HCT116 (cell line): ENCODE measurements around the gene AP5Z1. TPM values are rescaled to one million over a fixed set of nuclear protein-coding genes. Genes with fewer than 3 reads are reported as not detected.

Experiments used
- ATAC-seq: fragments of 200-7000 bp; cut with Tn5 transposase; 2 replicates; pipeline ENCODE4 v1.9.1; 2020; ENCODE audit warnings: mild to moderate bottlenecking, moderate library complexity
- BruUV-seq: library from RNA; stranded (reverse); fragments of 400-500 nt; replicated peaks from 2 replicates; lab custom pipeline; 2021; lab: Mats Ljungman, UMichigan
- CTCF ChIA-PET: fragments of 300-600 bp; sonication (Branson Sonifier 250); formaldehyde crosslinking; loops from one replicate; lab custom pipeline; 2021; ENCODE audit warnings: antibody characterized with exemption; lab: Charles Lee
- POLR2A ChIA-PET: fragments of 300-600, 350-600 bp; sonication (Branson Sonifier 250); formaldehyde crosslinking; loops from one replicate; lab custom pipeline; 2021; ENCODE audit warnings: antibody characterized with exemption; lab: Charles Lee
- RAD21 ChIA-PET, 2 experiments: fragments of 300-600 bp; sonication (Branson Sonifier 250); formaldehyde crosslinking; loops; one replicate each; lab custom pipeline; 2023; ENCODE audit warnings: low total read pairs in 2 of 2; ENCODE audit not compliant: uncharacterized antibody in 2 of 2, unreplicated experiment in 2 of 2, low non-redundant PET in 1 of 2; lab: Charles Lee
- DNase-seq: peaks from one replicate; pipeline ENCODE4 v3.0.0-alpha.2; 2010; ENCODE audit warnings: low read depth, low spot score
- H2AFZ ChIP-seq: fragments of 200-600 bp; shearing (Covaris generic), sonication (generic); 2 replicates; pipeline ENCODE4 v1.6.1; 2017; ENCODE audit warnings: low read depth, mixed run types, mixed read lengths, antibody characterized with exemption, low read length; ENCODE audit not compliant: poor library complexity, severe bottlenecking
- H3K27ac ChIP-seq: 2 replicates; pipeline ENCODE4 v1.5.1; 2012; ENCODE audit warnings: low read depth, low read length
- H3K27me3 ChIP-seq: fragments of 200-600 bp; sonication (generic); 2 replicates; pipeline ENCODE4 v1.6.1; 2016; ENCODE audit warnings: mixed run types, low read length, mixed read lengths; ENCODE audit not compliant: insufficient read depth
- H3K36me3 ChIP-seq, 2 experiments: fragments of 200-500 bp in 1 of 2; fragments of 200-600 bp in 1 of 2; sonication (Bioruptor generic) in 1 of 2; sonication (generic) in 1 of 2; 2 replicates each; pipeline versions ENCODE4 v1.5.1 to v1.6.1; 2014 to 2016; ENCODE audit warnings: low read length in 2 of 2, inconsistent platforms in 1 of 2, mixed read lengths in 1 of 2, mixed run types in 1 of 2; ENCODE audit not compliant: insufficient read depth in 2 of 2, control insufficient read depth in 1 of 2
- H3K4me1 ChIP-seq, 2 experiments: fragments of 200-600 bp in 1 of 2; sonication (generic) in 1 of 2; 2 replicates each; pipeline versions ENCODE4 v1.5.1 to v1.6.1; 2012 to 2017; ENCODE audit warnings: low read length in 2 of 2, inconsistent platforms in 1 of 2, mild to moderate bottlenecking in 1 of 2, mixed read lengths in 1 of 2, mixed run types in 1 of 2, moderate library complexity in 1 of 2; ENCODE audit not compliant: insufficient read depth in 2 of 2, control insufficient read depth in 1 of 2
- H3K4me2 ChIP-seq: fragments of 200-600 bp; sonication (generic); 2 replicates; pipeline ENCODE4 v1.6.1; 2017; ENCODE audit warnings: mixed run types, low read length, mixed read lengths
- H3K4me3 ChIP-seq, 2 experiments: fragments of 200-600 bp in 1 of 2; sonication (generic) in 1 of 2; replicated peaks in 1 of 2; 2 replicates each; pipeline ENCODE4 v1.5.1; 2011 to 2016; ENCODE audit warnings: low read length in 2 of 2, control low read depth in 1 of 2, low read depth in 1 of 2, mild to moderate bottlenecking in 1 of 2, mixed read lengths in 1 of 2, mixed run types in 1 of 2
- H3K79me2 ChIP-seq: fragments of 200-600 bp; sonication (generic); 2 replicates; pipeline ENCODE4 v1.6.1; 2017; ENCODE audit warnings: mild to moderate bottlenecking, mixed run types, low read length, moderate library complexity, mixed read lengths; ENCODE audit not compliant: insufficient read depth
- H3K9ac ChIP-seq: fragments of 200-600 bp; sonication (generic); 2 replicates; pipeline ENCODE4 v1.6.1; 2016; ENCODE audit warnings: low read length, mixed read lengths
- H3K9me2 ChIP-seq: fragments of 200-600 bp; sonication (generic), shearing (Covaris generic); 2 replicates; pipeline ENCODE4 v1.6.1; 2017; ENCODE audit warnings: mixed run types, mild to moderate bottlenecking, moderate library complexity; ENCODE audit not compliant: insufficient read depth
- H3K9me3 ChIP-seq, 2 experiments: fragments of 200-500 bp in 1 of 2; fragments of 200-600 bp in 1 of 2; sonication (Bioruptor generic) in 1 of 2; sonication (generic) in 1 of 2; 2 replicates each; pipeline ENCODE4 v1.6.1; 2014 to 2017; ENCODE audit warnings: low read length in 2 of 2, mixed read lengths in 2 of 2, inconsistent platforms in 1 of 2, low read depth in 1 of 2, mild to moderate bottlenecking in 1 of 2, mixed run types in 1 of 2, moderate library complexity in 1 of 2; ENCODE audit not compliant: control insufficient read depth in 1 of 2, insufficient read depth in 1 of 2
- H4K20me1 ChIP-seq: fragments of 200-600 bp; sonication (generic), shearing (Covaris generic); 2 replicates; pipeline ENCODE4 v1.6.1; 2017; ENCODE audit warnings: mixed run types, mild to moderate bottlenecking, moderate library complexity; ENCODE audit not compliant: insufficient read depth
- CEBPB ChIP-seq: IDR thresholded peaks from 2 replicates; pipeline ENCODE4 v1.6.1; 2012; ENCODE audit warnings: low read depth
- EGR1 ChIP-seq: IDR thresholded peaks from 2 replicates; pipeline ENCODE4 v1.6.1; 2012; ENCODE audit warnings: low read depth
- ELF1 ChIP-seq: IDR thresholded peaks from 2 replicates; pipeline ENCODE4 v1.6.1; 2012; ENCODE audit warnings: low read depth, borderline replicate concordance
- EZH2 ChIP-seq: fragments of 200-600 bp; sonication (generic); IDR thresholded peaks from 2 replicates; pipeline ENCODE4 v1.6.1; 2017; ENCODE audit warnings: antibody characterized with exemption, mixed run types
- FOSL1 ChIP-seq: IDR thresholded peaks from 2 replicates; pipeline ENCODE4 v1.6.1; 2012; ENCODE audit warnings: low read depth
- MAX ChIP-seq: IDR thresholded peaks from 2 replicates; pipeline ENCODE4 v1.6.1; 2012
- POLR2A ChIP-seq: IDR thresholded peaks from 2 replicates; pipeline ENCODE4 v1.7.0; 2011; ENCODE audit warnings: borderline replicate concordance; ENCODE audit not compliant: insufficient read depth, insufficient read length; ENCODE audit errors: extremely low read depth
- POLR2AphosphoS5 ChIP-seq: IDR thresholded peaks from 2 replicates; pipeline ENCODE4 v1.6.1; 2011; ENCODE audit warnings: mild to moderate bottlenecking, low read depth, low read length, moderate library complexity
- REST ChIP-seq: IDR thresholded peaks from 2 replicates; pipeline ENCODE4 v1.6.1; 2012; ENCODE audit warnings: low read depth
- SIN3A ChIP-seq: IDR thresholded peaks from 2 replicates; pipeline ENCODE4 v1.6.1; 2012; ENCODE audit warnings: low read depth
- SP1 ChIP-seq: IDR thresholded peaks from 2 replicates; pipeline ENCODE4 v1.6.1; 2012; ENCODE audit warnings: low read depth
- ZBTB33 ChIP-seq: IDR thresholded peaks from 2 replicates; pipeline ENCODE4 v1.6.1; 2011; ENCODE audit warnings: mild to moderate bottlenecking, low read length, moderate library complexity; ENCODE audit not compliant: insufficient replicate concordance; ENCODE audit errors: extremely low read depth
- ZNF274 ChIP-seq: fragments of 200-500 bp; sonication (Bioruptor generic); IDR thresholded peaks from 2 replicates; pipeline ENCODE4 v1.6.1; 2014; ENCODE audit warnings: mild to moderate bottlenecking, low read depth, low read length, inconsistent platforms
- intact Hi-C: fragments of 100-400 bp; cut with micrococcal nuclease; formaldehyde crosslinking; loops from 2 replicates; pipeline ENCODE4 v1.10.0; 2022
- total RNA-seq: library from RNA; stranded (reverse); gene quantifications from one replicate; pipeline ENCODE4 v1.2.1, GENCODE V29; 2021; ENCODE audit not compliant: unreplicated experiment

The AP5Z1 gene
- total RNA-seq, 1 experiment from 2014 or later: 23.2 TPM

GRCh38 chr7:4788627-4789189 is 13.3 kb downstream of the AP5Z1 start:
- no peak for DNase-seq
- BruUV-seq: no TSS peak
- H4K20me1 ChIP-seq: no peaks in the 10 kb centered on the region
- no peak overlapping the region for H2AFZ ChIP-seq
- RAD21 ChIA-PET: no interaction called here
- H3K9ac ChIP-seq: no peak overlapping the region
- no peaks in the 10 kb centered on the region for H3K36me3 ChIP-seq
- ATAC-seq: no peak
- H3K4me2 ChIP-seq: no peak overlapping the region
- no peak for TF ChIP-seq ZNF274
- TF ChIP-seq MAX: no peak
- TF ChIP-seq ELF1: no peak
- TF ChIP-seq POLR2A: no peak
- no peak for TF ChIP-seq CEBPB
- TF ChIP-seq, all 23 proteins: peak for 0
- CTCF ChIA-PET: no interaction called here
- H3K79me2 ChIP-seq: no peaks in the 10 kb centered on the region
- H3K4me3 ChIP-seq: no peak overlapping the region
- no peaks in the 10 kb centered on the region for H3K9me2 ChIP-seq
- no peak overlapping the region for H3K27ac ChIP-seq
- H3K9me3 ChIP-seq: no peaks in the 10 kb centered on the region
- POLR2A ChIA-PET: no interaction called here
- intact Hi-C loops: no loop called here
- no peaks in the 10 kb centered on the region for H3K27me3 ChIP-seq
- H3K4me1 ChIP-seq: peaks cover 0 to 4% of the 10 kb centered on the region in 2 experiments; a peak in 2 of 4 replicates

GRCh38 chr7:4789194-4790077 is 14.0 kb downstream of the AP5Z1 start:
- DNase-seq: no peak
- POLR2A ChIA-PET: interaction anchor here (0.6 kb wide), 1 partner anchor 8 kb away, joined by 3 read pairs; no protein-coding TSS in a partner anchor
- TF ChIP-seq POLR2AphosphoS5: no peak
- TF ChIP-seq SIN3A: no peak
- TF ChIP-seq ZBTB33: no peak
- no peak for TF ChIP-seq EGR1
- no peak for TF ChIP-seq ELF1
- no peak for TF ChIP-seq CEBPB
- TF ChIP-seq REST: no peak
- no peak for TF ChIP-seq SP1
- TF ChIP-seq FOSL1: no peak
- TF ChIP-seq EZH2: no peak

More at GRCh38 chr7:4789194-4790077, 14.0 kb downstream of the AP5Z1 start:
- H3K36me3 ChIP-seq: no peaks in the 10 kb centered on the region
- intact Hi-C loops: no loop called here
- H3K4me1 ChIP-seq: peaks cover 0 to 7% of the 10 kb centered on the region in 2 experiments; a peak in 2 of 4 replicates
- H3K4me2 ChIP-seq: no peak overlapping the region
- CTCF ChIA-PET: no interaction called here
- no peak overlapping the region for H2AFZ ChIP-seq
- RAD21 ChIA-PET: no interaction called here
- no peaks in the 10 kb centered on the region for H3K79me2 ChIP-seq
- H4K20me1 ChIP-seq: no peaks in the 10 kb centered on the region
- H3K9me2 ChIP-seq: no peaks in the 10 kb centered on the region
- no TSS peak for BruUV-seq
- H3K9ac ChIP-seq: no peak overlapping the region
- H3K27me3 ChIP-seq: no peaks in the 10 kb centered on the region
- no peak for ATAC-seq
- no peaks in the 10 kb centered on the region for H3K9me3 ChIP-seq
- H3K27ac ChIP-seq: no peak overlapping the region
- H3K4me3 ChIP-seq: no peak overlapping the region
